ENCODE data around the gene CXorf58. TPM values are rescaled to one million over a fixed set of nuclear protein-coding genes. Genes with fewer than 3 reads are reported as not detected.
"Not testable (repeated sequence)": the region's sequence is repeated elsewhere in the genome, so short reads cannot be mapped to it uniquely, and the experiment has no call there.

Gene CXorf58, protein sequence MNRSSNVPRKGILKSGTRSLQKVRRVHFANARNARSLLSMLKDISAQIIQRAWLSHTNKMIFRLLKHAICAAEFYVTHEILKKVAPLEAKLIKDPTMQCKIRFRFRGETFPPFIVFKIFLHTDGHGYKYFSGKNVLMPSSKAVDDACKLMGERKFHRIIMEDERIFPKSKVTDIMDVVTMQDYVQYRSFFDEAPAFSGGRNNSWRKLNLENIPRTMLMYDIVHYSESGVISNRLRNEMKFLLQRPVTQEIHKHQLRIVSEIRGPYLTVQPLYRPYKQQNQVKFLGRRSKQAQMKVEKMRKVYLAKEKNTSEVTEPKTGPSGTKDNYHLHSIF
- total RNA-seq (2021; ENCODE audit: unreplicated experiment) = not detected
- 0.06 and 0.07 TPM in 2 replicates for polyA plus RNA-seq (2012)
- percentile 20 among the genes with signal in this experiment for Bru-seq, nascent RNA
- percentile 19 among the genes with signal in this experiment for BruChase-seq, experiment 1, labeled RNA remaining after a 6-hour chase
- BruChase-seq, experiment 2, labeled RNA remaining after a 2-hour chase = percentile 19 among the genes with signal in this experiment
- long read RNA-seq = 0 reads

DNA sequence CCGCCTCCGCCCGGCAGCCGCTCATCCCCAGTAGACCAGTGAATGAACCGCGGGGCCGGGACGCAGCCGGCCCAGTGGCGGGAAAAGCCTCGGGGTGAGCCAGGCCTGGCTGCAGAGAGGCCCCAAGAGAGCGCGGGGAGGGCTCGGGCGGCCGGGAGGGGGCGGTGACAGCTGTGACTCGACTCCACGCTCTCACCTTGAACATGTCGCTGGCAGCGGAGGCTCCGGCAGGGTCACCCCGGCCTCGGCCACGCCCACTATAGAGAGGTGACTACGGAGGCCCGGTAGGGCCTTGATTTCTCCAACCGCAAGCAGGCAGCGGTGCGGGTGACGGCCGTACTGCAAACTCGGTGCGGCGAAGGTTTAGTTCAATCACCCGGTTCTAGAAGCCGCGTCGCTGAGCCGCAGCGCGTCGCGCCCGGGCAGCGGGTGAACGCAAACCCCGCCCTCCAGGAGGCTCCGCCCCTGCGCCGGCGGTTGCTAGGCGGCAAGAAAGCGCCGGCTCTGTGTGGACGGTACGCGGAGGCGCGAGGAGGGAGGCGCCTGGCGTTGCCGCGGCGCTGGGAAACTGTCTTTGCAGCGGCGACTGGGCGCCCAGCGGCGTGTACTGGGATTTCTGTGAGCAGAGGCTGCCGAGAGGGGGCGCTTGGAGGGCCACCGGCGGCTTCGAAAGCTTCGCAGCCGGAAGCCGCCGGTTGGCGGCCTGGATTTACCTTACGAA lies at the start of gene CXorf58, which contains the start of gene APOO:
Gene CXorf58 (plus strand): TSS at position 509 of the 721 bp plus-strand sequence. CDS start 2,297 bp downstream, outside the sequence.
Gene APOO (minus strand): TSS at position 441 of the 721 bp plus-strand sequence. CDS start 236 bp downstream, at position 205.
- POLR2A ChIA-PET = interaction anchor here (1.0 to 2.1 kb wide), 3 partner anchors 20 to 208 kb away, joined by 3 to 5 read pairs (median 4); partner anchors contain the start of gene ACOT9
- no peaks in the 10 kb centered on the region for H3K9me2 ChIP-seq (ENCODE audit: insufficient read depth)
- no TSS peak for BruUV-seq (replicated peaks)

DNA sequence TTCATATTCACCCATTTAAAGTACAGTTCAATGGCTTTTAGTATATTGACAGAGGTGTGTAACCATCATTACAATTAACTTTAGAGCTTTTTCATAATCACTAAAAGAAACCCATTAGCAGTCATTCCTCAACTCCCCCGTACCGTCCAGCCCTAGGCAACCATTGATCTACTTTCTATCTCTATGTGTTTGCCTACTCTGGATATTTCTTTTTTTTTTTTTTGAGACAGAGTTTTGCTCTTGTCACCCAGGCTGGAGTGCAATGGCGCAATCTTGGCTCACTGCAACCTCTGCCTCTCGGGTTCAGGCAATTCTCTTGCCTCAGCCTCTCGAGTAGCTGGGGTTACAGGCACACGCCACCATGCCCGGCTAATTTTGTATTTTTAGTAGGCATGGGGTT lies 48.6 kb upstream of the CXorf58 start:
- RAD21 ChIA-PET (ENCODE audit: low non-redundant PET in 1 of 2, low total read pairs in 2 of 2, uncharacterized antibody in 2 of 2, unreplicated experiment in 2 of 2); ATAC-seq; CTCF ChIA-PET; intact Hi-C loops (cut with micrococcal nuclease); H3K27ac ChIP-seq (ENCODE audit: low read depth, low read length); BruUV-seq (replicated peaks); H3K27me3 ChIP-seq (ENCODE audit: insufficient read depth, low read length); H3K79me2 ChIP-seq (ENCODE audit: insufficient read depth, low read length); DNase-seq (ENCODE audit: low read depth, low spot score); H3K4me2 ChIP-seq (ENCODE audit: low read length); H3K9ac ChIP-seq (ENCODE audit: low read length); H3K4me1 ChIP-seq (ENCODE audit: control insufficient read depth in 1 of 2, insufficient read depth in 2 of 2, low read length in 2 of 2); POLR2A ChIA-PET; H3K9me3 ChIP-seq (ENCODE audit: control insufficient read depth in 1 of 2, insufficient read depth in 1 of 2, low read depth in 1 of 2, low read length in 2 of 2); H3K9me2 ChIP-seq (ENCODE audit: insufficient read depth); H2AFZ ChIP-seq (ENCODE audit: low read depth, low read length, poor library complexity, severe bottlenecking); H3K4me3 ChIP-seq (replicated peaks in 1 of 2; ENCODE audit: low read depth in 1 of 2, low read length in 2 of 2); H4K20me1 ChIP-seq (ENCODE audit: insufficient read depth); H3K36me3 ChIP-seq (ENCODE audit: control insufficient read depth in 1 of 2, insufficient read depth in 2 of 2, low read length in 2 of 2): not testable (repeated sequence)

More for the DNA sequence above, at the start of gene CXorf58, which contains the start of gene APOO:
- Histone ChIP-seq H3K36me3 (ENCODE audit: control insufficient read depth in 1 of 2, insufficient read depth in 2 of 2, low read length in 2 of 2) (no peaks in the 10 kb centered on the region), H3K4me2 (ENCODE audit: low read length) (peak within 1 kb of the TSS; percentile 80), H2AFZ (ENCODE audit: low read depth, low read length, poor library complexity, severe bottlenecking) (peak within 1 kb of the TSS; percentile 95), H3K27me3 (ENCODE audit: insufficient read depth, low read length) (no peaks in the 10 kb centered on the region), H3K9ac (ENCODE audit: low read length) (peak within 1 kb of the TSS; percentile 89), H3K4me3 (replicated peaks in 1 of 2; ENCODE audit: low read depth in 1 of 2, low read length in 2 of 2) (peak within 1 kb of the TSS; percentile 76), H4K20me1 (ENCODE audit: insufficient read depth) (no peaks in the 10 kb centered on the region), H3K27ac (ENCODE audit: low read depth, low read length) (peak within 1 kb of the TSS; percentile 74), H3K4me1 (ENCODE audit: control insufficient read depth in 1 of 2, insufficient read depth in 2 of 2, low read length in 2 of 2) (peaks cover 0 to 15% of the 10 kb centered on the region in 2 experiments; a peak in 2 of 4 replicates), H3K9me3 (ENCODE audit: control insufficient read depth in 1 of 2, insufficient read depth in 1 of 2, low read depth in 1 of 2, low read length in 2 of 2) (no peaks in the 10 kb centered on the region), H3K79me2 (ENCODE audit: insufficient read depth, low read length) (peaks cover 15% of the 10 kb centered on the region; the same call in 1 of the 2 replicates)
- CTCF ChIA-PET = interaction anchor here (1.0 to 2.2 kb wide), 3 partner anchors 118 to 147 kb away, joined by 3 to 9 read pairs (median 3); partner anchors contain the start of gene EIF2S3
- intact Hi-C loops (cut with micrococcal nuclease) = loop anchor here (1.0 to 5.0 kb wide), 2 partner anchors 147 to 335 kb away; partner anchors contain the start of gene EIF2S3
- ATAC-seq (peak; percentile 93), DNase-seq (ENCODE audit: low read depth, low spot score) (peak; percentile 83)
- TF ChIP-seq, protein P1, sequence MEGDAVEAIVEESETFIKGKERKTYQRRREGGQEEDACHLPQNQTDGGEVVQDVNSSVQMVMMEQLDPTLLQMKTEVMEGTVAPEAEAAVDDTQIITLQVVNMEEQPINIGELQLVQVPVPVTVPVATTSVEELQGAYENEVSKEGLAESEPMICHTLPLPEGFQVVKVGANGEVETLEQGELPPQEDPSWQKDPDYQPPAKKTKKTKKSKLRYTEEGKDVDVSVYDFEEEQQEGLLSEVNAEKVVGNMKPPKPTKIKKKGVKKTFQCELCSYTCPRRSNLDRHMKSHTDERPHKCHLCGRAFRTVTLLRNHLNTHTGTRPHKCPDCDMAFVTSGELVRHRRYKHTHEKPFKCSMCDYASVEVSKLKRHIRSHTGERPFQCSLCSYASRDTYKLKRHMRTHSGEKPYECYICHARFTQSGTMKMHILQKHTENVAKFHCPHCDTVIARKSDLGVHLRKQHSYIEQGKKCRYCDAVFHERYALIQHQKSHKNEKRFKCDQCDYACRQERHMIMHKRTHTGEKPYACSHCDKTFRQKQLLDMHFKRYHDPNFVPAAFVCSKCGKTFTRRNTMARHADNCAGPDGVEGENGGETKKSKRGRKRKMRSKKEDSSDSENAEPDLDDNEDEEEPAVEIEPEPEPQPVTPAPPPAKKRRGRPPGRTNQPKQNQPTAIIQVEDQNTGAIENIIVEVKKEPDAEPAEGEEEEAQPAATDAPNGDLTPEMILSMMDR (IDR thresholded peaks at IDR 0.05 in 2 of 3, conservative IDR thresholded peaks at IDR 0.05 in 1 of 3; ENCODE audit: borderline replicate concordance in 1 of 3, insufficient read depth in 1 of 3, low read depth in 2 of 3, low read length in 2 of 3) = peak in 2 of 3 experiments; percentile 66 to 80; a peak in 4 of 6 replicates
- TF ChIP-seq ZBTB33 (IDR thresholded peaks at IDR 0.05; ENCODE audit: extremely low read depth, insufficient replicate concordance, low read length) = no peak
- peak; percentile 55 for TF ChIP-seq ZFX (IDR thresholded peaks at IDR 0.05)
- TF ChIP-seq POLR2AphosphoS5 (IDR thresholded peaks at IDR 0.05; ENCODE audit: low read depth, low read length) = peak; percentile 69
- no peak for TF ChIP-seq EGR1 (IDR thresholded peaks at IDR 0.05; ENCODE audit: low read depth)
- RAD21 ChIA-PET (ENCODE audit: low non-redundant PET in 1 of 2, low total read pairs in 2 of 2, uncharacterized antibody in 2 of 2, unreplicated experiment in 2 of 2) = interaction anchor here in 1 of 2 experiments (0.5 kb wide), 1 partner anchor 128 kb away, joined by 3 read pairs; no protein-coding TSS in a partner anchor

Data from HCT116 (cell line).